HG03354 (cell line): ENCODE measurements around the gene MAP3K2.

Source experiments
- ATAC-seq: cut with Tn5 transposase; IDR thresholded peaks from one replicate; pipeline ENCODE4 v1.9.1; 2021; ENCODE audit warnings: mild to moderate bottlenecking; ENCODE audit not compliant: unreplicated experiment, poor library complexity, severe bottlenecking

MAP3K2 gene

DNA sequence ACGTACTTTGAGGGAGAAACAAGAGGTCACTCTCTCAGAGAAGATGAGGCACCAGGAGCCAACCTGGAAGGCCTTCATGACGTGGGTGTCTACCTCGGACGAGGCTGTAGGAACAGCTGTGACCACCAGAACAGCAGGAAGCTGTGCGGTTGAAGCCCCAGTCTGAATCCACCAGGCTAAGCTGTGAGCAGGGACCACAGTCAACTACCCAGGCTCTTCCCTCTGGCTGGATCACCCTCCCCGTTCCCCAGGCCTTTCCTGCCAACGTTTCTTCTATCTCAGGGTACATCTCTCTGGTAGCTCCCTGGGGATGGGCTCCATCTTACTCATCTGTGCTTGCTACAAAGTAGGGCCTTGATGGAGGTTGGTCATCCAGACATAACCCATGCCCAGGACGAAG, 130.9 kb downstream of the MAP3K2 start:
- no peak for ATAC-seq

DNA sequence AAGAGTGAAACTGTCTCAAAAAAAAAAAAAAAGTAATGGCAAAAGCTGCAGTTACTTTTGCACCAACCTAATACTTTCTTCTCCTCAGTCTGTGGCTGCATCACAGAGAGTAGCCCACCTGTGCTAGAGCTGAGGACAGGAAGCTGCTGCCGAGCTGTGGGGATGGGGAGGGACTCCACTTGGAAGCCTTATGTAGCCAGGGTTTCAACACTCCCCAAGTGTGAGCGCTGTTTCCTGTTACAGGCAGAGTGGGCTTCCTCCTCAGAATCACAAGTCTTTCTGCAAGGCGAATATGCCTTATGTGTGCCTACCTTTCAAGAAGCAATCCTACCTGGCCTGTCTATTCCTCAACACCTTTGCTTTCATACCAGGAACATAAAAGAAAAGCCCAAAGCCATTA, 131.4 kb downstream of the MAP3K2 start:
- ATAC-seq, result no peak

DNA sequence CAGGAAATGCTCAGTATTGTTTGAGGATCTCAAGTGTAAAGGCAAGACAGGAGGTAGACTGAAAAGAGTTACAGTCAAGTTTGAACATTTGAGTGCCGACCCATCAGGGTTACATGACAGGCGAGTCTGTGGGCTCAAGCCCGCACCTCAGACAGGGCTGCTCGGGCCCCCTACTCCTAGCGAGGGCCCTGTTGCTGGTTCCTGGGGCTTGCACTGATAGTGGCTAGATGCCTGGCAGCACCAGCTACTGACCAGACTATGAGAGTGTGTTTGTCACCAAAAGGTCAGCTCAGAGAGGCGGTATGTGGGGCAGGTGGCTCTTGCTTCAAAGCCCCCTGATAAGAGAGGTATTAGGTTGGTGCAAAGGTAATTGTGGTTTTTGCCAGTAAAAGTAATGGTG, 132.1 kb downstream of the MAP3K2 start:
- no peak for ATAC-seq

DNA sequence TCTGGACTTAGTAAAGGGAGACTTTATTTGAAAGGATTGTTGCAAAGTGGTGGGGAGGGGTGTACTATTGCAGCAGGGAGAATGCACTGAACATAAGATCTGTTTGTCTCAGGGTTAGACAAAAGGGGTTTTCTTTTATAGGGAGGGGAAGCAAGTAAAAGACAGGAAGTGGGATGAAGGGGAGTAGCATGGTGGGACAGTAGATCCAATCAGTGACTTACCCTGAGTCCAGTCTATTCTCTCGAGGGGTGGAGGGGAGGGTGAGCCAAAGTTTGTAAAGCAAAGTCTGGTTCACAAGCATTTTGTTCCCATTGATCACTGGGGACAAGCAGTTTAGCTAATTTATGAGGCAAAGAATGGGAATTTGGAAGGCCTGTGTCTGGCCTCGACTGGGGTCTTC, 132.6 kb downstream of the MAP3K2 start:
- no peak for ATAC-seq

DNA sequence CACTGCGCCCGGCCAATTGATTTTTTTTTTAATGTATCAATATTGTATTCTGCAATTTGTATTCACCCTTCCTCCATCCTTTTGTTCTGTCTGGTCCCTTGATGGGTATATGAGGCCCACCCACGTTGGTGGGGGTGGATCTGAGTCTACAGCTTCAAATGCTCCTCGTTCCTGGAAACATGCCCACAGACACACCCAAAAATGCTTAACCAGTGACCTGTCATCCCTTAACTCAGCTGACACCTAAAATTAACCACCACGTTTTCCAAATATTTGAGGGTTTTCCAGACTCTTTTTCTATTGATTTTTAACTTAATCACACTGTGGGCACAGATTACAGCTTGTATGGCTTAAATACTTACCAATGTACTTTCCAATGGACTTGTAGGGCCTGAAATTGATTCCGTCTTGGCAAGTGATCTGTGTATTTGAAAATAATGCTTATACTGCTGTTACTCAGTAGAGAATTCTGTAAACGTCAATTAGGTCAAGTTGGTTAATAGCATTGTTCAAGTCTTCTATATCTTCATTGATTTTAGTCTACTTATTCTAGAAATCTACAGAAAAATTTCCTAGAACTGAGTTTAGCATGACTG, 133.3 kb downstream of the MAP3K2 start:
- no peak for ATAC-seq
